Measurements from ENCODE around the gene CELF2.

DNA sequence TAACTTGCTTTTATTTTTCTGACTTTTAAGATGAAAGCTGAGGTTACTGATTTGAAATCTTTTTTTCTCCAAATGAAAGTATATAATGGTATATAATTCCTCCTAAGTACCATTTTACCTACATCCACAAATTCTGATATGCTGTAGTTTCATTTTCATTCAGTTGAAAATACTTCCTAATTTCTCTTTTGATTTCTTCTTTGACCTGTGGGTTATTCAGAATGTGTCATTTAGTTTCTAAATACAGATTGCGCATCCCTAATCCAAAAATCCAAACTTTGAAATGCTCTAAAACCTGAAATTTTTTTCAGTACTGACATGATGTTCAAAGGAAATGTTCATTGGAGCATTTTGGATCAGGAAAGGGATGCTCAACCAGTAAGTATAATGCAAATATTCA, 168.7 kb downstream of the CELF2 start:
- TF ChIP-seq, protein P1, sequence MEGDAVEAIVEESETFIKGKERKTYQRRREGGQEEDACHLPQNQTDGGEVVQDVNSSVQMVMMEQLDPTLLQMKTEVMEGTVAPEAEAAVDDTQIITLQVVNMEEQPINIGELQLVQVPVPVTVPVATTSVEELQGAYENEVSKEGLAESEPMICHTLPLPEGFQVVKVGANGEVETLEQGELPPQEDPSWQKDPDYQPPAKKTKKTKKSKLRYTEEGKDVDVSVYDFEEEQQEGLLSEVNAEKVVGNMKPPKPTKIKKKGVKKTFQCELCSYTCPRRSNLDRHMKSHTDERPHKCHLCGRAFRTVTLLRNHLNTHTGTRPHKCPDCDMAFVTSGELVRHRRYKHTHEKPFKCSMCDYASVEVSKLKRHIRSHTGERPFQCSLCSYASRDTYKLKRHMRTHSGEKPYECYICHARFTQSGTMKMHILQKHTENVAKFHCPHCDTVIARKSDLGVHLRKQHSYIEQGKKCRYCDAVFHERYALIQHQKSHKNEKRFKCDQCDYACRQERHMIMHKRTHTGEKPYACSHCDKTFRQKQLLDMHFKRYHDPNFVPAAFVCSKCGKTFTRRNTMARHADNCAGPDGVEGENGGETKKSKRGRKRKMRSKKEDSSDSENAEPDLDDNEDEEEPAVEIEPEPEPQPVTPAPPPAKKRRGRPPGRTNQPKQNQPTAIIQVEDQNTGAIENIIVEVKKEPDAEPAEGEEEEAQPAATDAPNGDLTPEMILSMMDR (IDR thresholded peaks at IDR 0.05; ENCODE audit: insufficient read depth, low read length, poor library complexity, severe bottlenecking): no peak
- TF ChIP-seq EZH2phosphoT487 (conservative IDR thresholded peaks at IDR 0.05; ENCODE audit: low read length): no peak

Measured in SU-DHL-6 (cell line).